ENCODE results near the gene STAC.

STAC gene

DNA sequence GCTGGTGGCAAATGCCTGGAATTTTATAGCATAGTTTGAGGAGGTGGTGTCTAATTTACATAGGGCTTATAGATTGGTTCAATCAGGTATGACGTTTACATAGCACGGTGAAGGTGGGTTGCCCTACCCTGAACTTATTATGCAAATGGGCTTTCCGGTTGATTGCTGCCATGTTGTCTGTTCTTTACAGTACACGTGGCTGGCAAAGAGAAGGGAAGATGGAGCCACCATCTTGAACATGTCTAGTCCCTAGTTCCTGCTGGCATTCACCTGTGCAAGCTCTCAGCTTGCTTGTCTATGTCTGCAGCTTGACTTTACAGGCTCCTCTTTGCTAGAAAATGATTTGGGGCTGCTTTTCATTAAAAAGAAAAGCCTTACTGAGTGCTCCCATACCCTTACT, 14.0 kb upstream of the STAC start:
- ATAC-seq: no peak
- TF ChIP-seq, protein P1, sequence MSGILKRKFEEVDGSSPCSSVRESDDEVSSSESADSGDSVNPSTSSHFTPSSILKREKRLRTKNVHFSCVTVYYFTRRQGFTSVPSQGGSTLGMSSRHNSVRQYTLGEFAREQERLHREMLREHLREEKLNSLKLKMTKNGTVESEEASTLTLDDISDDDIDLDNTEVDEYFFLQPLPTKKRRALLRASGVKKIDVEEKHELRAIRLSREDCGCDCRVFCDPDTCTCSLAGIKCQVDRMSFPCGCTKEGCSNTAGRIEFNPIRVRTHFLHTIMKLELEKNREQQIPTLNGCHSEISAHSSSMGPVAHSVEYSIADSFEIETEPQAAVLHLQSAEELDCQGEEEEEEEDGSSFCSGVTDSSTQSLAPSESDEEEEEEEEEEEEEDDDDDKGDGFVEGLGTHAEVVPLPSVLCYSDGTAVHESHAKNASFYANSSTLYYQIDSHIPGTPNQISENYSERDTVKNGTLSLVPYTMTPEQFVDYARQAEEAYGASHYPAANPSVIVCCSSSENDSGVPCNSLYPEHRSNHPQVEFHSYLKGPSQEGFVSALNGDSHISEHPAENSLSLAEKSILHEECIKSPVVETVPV (CRISPR knock-in tag; IDR thresholded peaks at IDR 0.05): no peak

DNA sequence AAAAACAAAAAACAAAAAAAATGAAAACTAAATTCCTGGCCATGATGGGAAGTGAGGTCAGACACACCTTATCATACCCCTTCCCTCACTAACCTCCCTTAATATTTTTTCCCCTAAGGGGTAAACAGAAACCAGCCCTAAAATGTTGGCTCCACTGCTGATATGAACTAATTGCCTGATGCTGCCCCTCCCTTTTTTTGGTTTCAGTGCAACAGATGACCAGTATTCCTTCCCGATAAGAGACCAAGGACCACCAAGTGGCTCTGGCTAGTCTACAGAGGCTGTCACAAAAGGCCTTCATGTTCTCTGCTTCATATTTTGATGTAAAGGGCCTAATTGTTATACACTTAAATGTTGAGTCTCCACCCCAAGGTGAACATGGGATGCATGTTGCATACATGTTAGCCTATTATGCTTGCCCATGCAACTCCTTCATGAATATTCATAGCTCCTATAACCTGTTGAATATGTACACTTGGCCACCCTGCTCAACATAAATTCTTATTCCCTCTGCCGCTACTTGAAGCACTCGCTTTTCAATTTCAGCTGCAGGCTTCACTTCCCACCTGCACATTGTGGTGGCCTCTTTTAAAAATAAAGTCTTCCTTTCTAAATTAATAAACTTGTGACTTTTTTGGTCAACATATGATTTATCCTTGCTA, 12.3 kb upstream of the STAC start:
- TF ChIP-seq POU6F1 (CRISPR knock-in tag; IDR thresholded peaks at IDR 0.05; ENCODE audit: borderline replicate concordance, low read depth): no peak
- no peak for ATAC-seq

DNA sequence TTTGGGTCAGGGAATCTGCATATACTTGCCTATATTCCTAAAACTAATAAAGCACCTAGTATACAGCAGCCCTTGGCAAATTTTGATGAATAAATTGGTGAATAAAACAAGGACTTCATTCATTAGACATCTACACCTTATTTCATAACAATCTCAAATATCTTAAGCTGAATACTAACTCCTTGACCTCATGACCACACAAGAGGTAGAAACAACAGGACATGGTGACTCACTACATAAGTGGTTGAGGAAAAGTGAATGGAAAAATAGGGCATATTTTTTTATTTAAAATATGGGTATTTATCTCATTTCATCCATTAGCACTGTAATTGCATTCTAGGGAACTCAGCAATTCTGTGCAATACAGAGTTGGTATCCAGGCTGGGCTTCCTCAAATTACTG, 7.8 kb upstream of the STAC start:
- TF ChIP-seq ZNF70 (CRISPR knock-in tag; IDR thresholded peaks at IDR 0.05): no peak
- TF ChIP-seq ZNF8 (CRISPR knock-in tag; IDR thresholded peaks at IDR 0.05): no peak
- peak; percentile 57; the same call in 1 of the 2 replicates for TF ChIP-seq ZC3H10 (CRISPR knock-in tag; IDR thresholded peaks at IDR 0.05)
- peak; percentile 91 for TF ChIP-seq ISL1 (CRISPR knock-in tag; IDR thresholded peaks at IDR 0.05)
- peak; percentile 82 for ATAC-seq

DNA sequence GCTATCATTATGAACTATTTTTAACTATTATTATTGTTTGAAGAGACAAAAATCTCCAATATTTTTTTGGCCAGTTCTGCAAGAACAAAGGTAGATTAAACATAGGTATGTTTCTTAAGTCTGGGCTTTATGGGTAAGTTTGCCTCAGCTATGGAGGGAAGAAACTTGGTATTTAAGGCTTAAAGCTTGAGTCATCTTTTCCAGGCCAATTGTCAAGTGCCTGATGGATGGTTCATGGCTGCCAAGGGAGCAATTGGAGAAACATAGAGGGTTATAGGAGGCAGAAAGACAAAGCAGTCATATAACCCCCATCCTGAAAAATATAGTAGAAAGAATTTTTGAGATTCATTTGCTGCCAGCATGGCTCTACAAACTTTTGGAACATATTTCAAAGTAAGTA, 7.2 kb upstream of the STAC start:
- no peak for TF ChIP-seq ISL1 (CRISPR knock-in tag; IDR thresholded peaks at IDR 0.05)
- TF ChIP-seq ZFP30 (CRISPR knock-in tag; IDR thresholded peaks at IDR 0.05): no peak
- no peak for TF ChIP-seq ZFP3 (CRISPR knock-in tag; IDR thresholded peaks at IDR 0.05)
- no peak for TF ChIP-seq CREB5 (CRISPR knock-in tag; IDR thresholded peaks at IDR 0.05; ENCODE audit: low read depth)
- TF ChIP-seq POU6F1 (CRISPR knock-in tag; IDR thresholded peaks at IDR 0.05; ENCODE audit: borderline replicate concordance, low read depth): no peak
- TF ChIP-seq TCF4 (CRISPR knock-in tag; IDR thresholded peaks at IDR 0.05; ENCODE audit: borderline replicate concordance): no peak
- no peak for TF ChIP-seq OSR1 (CRISPR knock-in tag; IDR thresholded peaks at IDR 0.05)
- TF ChIP-seq ESRRG (CRISPR knock-in tag; IDR thresholded peaks at IDR 0.05): no peak
- TF ChIP-seq CSDC2 (CRISPR knock-in tag; IDR thresholded peaks at IDR 0.05): no peak
- no peak for TF ChIP-seq ZC3H10 (CRISPR knock-in tag; IDR thresholded peaks at IDR 0.05)
- TF ChIP-seq PATZ1 (CRISPR knock-in tag; IDR thresholded peaks at IDR 0.05; ENCODE audit: borderline replicate concordance): no peak
- TF ChIP-seq ZNF8 (CRISPR knock-in tag; IDR thresholded peaks at IDR 0.05): no peak
- TF ChIP-seq RARB (CRISPR knock-in tag; IDR thresholded peaks at IDR 0.05): no peak
- TF ChIP-seq, protein P1 (CRISPR knock-in tag; IDR thresholded peaks at IDR 0.05): no peak
- TF ChIP-seq SNAI2 (CRISPR knock-in tag; IDR thresholded peaks at IDR 0.05): no peak
- peak; percentile 90 for ATAC-seq

DNA sequence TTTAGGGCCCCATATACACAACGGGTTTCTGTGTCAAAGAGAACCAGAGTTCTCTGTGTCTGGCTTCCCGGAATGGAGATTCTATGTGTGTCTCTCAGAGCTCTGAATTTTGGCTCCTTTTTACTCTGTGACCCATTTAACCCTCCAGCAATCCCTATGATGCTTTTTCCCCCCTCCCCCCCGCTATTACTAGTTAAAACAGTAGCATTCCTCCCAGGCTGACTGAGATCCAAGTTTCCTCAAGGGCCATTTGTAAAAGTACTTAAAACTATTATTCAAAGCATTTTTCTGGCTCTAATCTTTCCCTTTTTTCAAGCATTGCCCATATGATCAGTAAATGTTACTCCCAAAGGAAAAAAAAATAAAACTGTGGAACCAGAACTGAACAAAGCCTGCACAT, 6.6 kb upstream of the STAC start:
- ATAC-seq: no peak; the same call in 1 of the 3 replicates
- TF ChIP-seq CREB5 (CRISPR knock-in tag; IDR thresholded peaks at IDR 0.05; ENCODE audit: low read depth) (no peak), ZNF70 (CRISPR knock-in tag; IDR thresholded peaks at IDR 0.05) (no peak), TSHZ2 (CRISPR knock-in tag; IDR thresholded peaks at IDR 0.05) (no peak), SNAI2 (CRISPR knock-in tag; IDR thresholded peaks at IDR 0.05) (no peak), ZFP3 (CRISPR knock-in tag; IDR thresholded peaks at IDR 0.05) (no peak), TOX (CRISPR knock-in tag; IDR thresholded peaks at IDR 0.05; ENCODE audit: borderline replicate concordance) (no peak), RARB (CRISPR knock-in tag; IDR thresholded peaks at IDR 0.05) (no peak), CSDC2 (CRISPR knock-in tag; IDR thresholded peaks at IDR 0.05) (no peak)

Measured in SK-N-SH treated with all-trans-retinoic acid at 6 μM for 48 hours (cell line).